Ectodermal cell (in vitro differentiated cells): ENCODE data around the gene KAZN.

Experiments
- H3K27ac ChIP-seq: 2 replicates; pipeline ENCODE4 v1.7.0; 2013; ENCODE audit warnings: mild to moderate bottlenecking, low read depth, low read length; ENCODE audit not compliant: insufficient read depth, poor library complexity, severe bottlenecking
- H3K27me3 ChIP-seq: 2 replicates; pipeline ENCODE4 v1.7.0; 2013; ENCODE audit warnings: mild to moderate bottlenecking, low read length; ENCODE audit not compliant: insufficient read depth, control insufficient read depth, poor library complexity, severe bottlenecking
- H3K36me3 ChIP-seq: one replicate; pipeline ENCODE4 v1.7.0; 2013; ENCODE audit warnings: low read length; ENCODE audit not compliant: control insufficient read depth, insufficient read depth
- H3K4me1 ChIP-seq: one replicate; pipeline ENCODE4 v1.7.0; 2013; ENCODE audit warnings: low read length; ENCODE audit not compliant: control insufficient read depth, insufficient read depth
- H3K4me3 ChIP-seq: 2 replicates; pipeline ENCODE4 v1.7.0; 2013; ENCODE audit warnings: low read depth, low read length, control low read depth; ENCODE audit not compliant: insufficient read depth
- H3K9me3 ChIP-seq: 2 replicates; pipeline ENCODE4 v1.7.0; 2013; ENCODE audit warnings: mild to moderate bottlenecking, low read length, moderate library complexity; ENCODE audit not compliant: control insufficient read depth
- WGBS, 2 experiments: methylation state at CpG; one replicate each; pipeline ENCODE4 v1.1.7; 2013; ENCODE audit warnings: missing lambda C conversion rate in 2 of 2; 5-methylcytosine and 5-hydroxymethylcytosine counted together

The KAZN gene

GRCh38 chr1:14733048-14733778, 134.7 kb downstream of the KAZN start:
- Histone ChIP-seq H3K9me3 (no peaks in the 10 kb centered on the region), H3K27me3 (peaks cover 11% of the 10 kb centered on the region), H3K36me3 (no peaks in the 10 kb centered on the region), H3K27ac (no peak overlapping the region), H3K4me1 (peaks cover 18% of the 10 kb centered on the region), H3K4me3 (no peak overlapping the region)
- WGBS, 2 experiments, result 8% methylated on average over 21 of the region's 21 CpGs

GRCh38 chr1:14733779-14734140, 135.3 kb downstream of the KAZN start:
- Histone ChIP-seq H3K27ac (no peak overlapping the region), H3K9me3 (no peaks in the 10 kb centered on the region), H3K4me1 (peaks cover 18% of the 10 kb centered on the region), H3K4me3 (no peak overlapping the region), H3K36me3 (no peaks in the 10 kb centered on the region), H3K27me3 (peaks cover 11% of the 10 kb centered on the region)
- WGBS, 2 experiments, result 43 to 44% methylated on average over 10 of the region's 10 CpGs

GRCh38 chr1:14735841-14736240, 137.4 kb downstream of the KAZN start:
- no peaks in the 10 kb centered on the region for H3K9me3 ChIP-seq
- 88 to 93% methylated on average over 4 of the region's 4 CpGs for WGBS, 2 experiments
- H3K4me1 ChIP-seq, result peaks cover 35% of the 10 kb centered on the region
- H3K36me3 ChIP-seq, result no peaks in the 10 kb centered on the region
- H3K27me3 ChIP-seq, result peaks cover 11% of the 10 kb centered on the region
- no peak overlapping the region for H3K4me3 ChIP-seq
- no peak overlapping the region for H3K27ac ChIP-seq

- no peaks in the 10 kb centered on the region for H3K9me3 ChIP-seq
- peaks cover 11% of the 10 kb centered on the region for H3K27me3 ChIP-seq
- no peaks in the 10 kb centered on the region for H3K36me3 ChIP-seq
- peaks cover 42% of the 10 kb centered on the region for H3K4me1 ChIP-seq
- WGBS, 2 experiments, result 94 to 97% methylated on average over 6 of the region's 6 CpGs
- H3K4me3 ChIP-seq, result no peak overlapping the region
- H3K27ac ChIP-seq, result no peak overlapping the region
These were observed 139.1 kb downstream of the KAZN start for GRCh38 chr1:14737561-14738094.

DNA sequence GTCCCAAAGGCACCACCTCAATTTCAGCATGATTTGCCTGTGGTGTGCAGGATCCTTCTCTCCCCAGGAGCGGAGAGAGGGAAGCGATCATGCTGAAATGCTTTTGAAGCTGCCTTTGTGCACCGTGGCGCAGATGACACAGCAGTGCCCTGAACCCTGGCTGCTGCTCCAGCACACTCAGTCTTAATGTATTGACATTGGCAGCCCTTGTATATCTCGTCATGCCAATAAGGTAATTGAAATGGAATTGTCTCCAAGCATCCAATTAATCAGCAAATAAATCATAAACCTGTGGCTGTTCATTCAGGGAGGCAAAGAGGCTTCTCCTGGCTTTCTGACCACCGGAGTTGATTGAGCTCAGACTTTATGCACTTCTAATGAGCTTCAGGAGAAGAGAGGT, 139.8 kb downstream of the KAZN start:
- no peak overlapping the region for H3K27ac ChIP-seq
- H3K4me3 ChIP-seq, result no peak overlapping the region
- 94 to 96% methylated on average over 6 of the region's 6 CpGs for WGBS, 2 experiments
- peaks cover 9% of the 10 kb centered on the region for H3K27me3 ChIP-seq
- H3K4me1 ChIP-seq, result peaks cover 36% of the 10 kb centered on the region
- H3K36me3 ChIP-seq, result no peaks in the 10 kb centered on the region
- no peaks in the 10 kb centered on the region for H3K9me3 ChIP-seq

GRCh38 chr1:14738647-14739046, 140.2 kb downstream of the KAZN start:
- Histone ChIP-seq H3K4me1 (peaks cover 32% of the 10 kb centered on the region), H3K4me3 (no peak overlapping the region), H3K27ac (no peak overlapping the region), H3K27me3 (peaks cover 4% of the 10 kb centered on the region), H3K36me3 (no peaks in the 10 kb centered on the region), H3K9me3 (no peaks in the 10 kb centered on the region)
- 79 to 86% methylated on average over 8 of the region's 8 CpGs for WGBS, 2 experiments

- H3K4me3 ChIP-seq, result no peak overlapping the region
- no peak overlapping the region for H3K27ac ChIP-seq
- no peaks in the 10 kb centered on the region for H3K36me3 ChIP-seq
- no peaks in the 10 kb centered on the region for H3K27me3 ChIP-seq
- H3K4me1 ChIP-seq, result peaks cover 28% of the 10 kb centered on the region
- WGBS, 2 experiments, result 83% methylated on average over 13 to 16 of the region's 16 CpGs
- H3K9me3 ChIP-seq, result no peaks in the 10 kb centered on the region
These were observed 140.8 kb downstream of the KAZN start for GRCh38 chr1:14739082-14739832.

GRCh38 chr1:14740016-14740415, 141.5 kb downstream of the KAZN start:
- Histone ChIP-seq H3K27me3 (no peaks in the 10 kb centered on the region), H3K36me3 (no peaks in the 10 kb centered on the region), H3K9me3 (no peaks in the 10 kb centered on the region), H3K27ac (no peak overlapping the region), H3K4me1 (peaks cover 28% of the 10 kb centered on the region), H3K4me3 (no peak overlapping the region)
- 38 to 46% methylated on average over 8 of the region's 8 CpGs for WGBS, 2 experiments

DNA sequence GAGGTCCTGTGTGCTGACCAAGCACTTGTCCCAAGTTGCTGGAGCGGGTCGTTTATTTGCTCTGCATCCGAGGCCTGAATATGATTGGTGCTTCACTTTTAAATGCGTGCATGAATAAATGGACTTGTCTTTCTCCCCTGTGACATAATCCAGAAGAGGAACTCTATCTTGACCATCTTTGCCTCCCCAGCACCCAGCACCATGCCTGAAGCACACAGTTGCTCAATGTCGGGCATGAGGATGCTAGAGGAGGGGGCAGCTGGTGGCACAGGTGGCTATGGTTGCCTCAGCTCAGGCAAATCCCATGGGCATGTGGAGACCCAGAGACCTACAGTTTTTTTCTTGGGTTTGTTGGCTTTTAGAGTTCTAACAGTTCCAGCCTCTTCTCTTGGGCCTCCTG, 142.6 kb downstream of the KAZN start:
- Histone ChIP-seq H3K36me3 (no peaks in the 10 kb centered on the region), H3K9me3 (no peaks in the 10 kb centered on the region), H3K4me1 (peaks cover 28% of the 10 kb centered on the region), H3K4me3 (no peak overlapping the region), H3K27me3 (no peaks in the 10 kb centered on the region), H3K27ac (no peak overlapping the region)
- WGBS, 2 experiments, result 86 to 91% methylated on average over 5 of the region's 5 CpGs

DNA sequence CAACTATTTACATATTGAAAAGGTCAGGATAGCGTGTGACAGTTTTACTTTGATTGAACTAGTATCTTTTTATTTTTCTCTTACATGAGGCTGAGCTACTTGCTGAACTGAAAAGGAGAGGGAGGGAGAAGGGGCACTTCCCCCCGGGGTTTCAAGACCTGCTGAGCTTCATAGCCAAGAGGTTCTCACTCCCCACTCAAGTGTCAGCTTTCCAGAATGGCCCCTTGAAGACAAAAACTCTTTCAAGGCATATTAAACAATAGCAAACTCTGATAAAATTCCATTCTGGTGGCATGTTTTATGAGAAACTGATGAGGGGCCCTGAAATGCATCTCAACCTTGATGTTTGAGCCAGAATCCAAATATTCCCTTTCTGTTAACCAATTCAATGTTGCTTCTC, 143.0 kb downstream of the KAZN start:
- Histone ChIP-seq H3K27ac (no peak overlapping the region), H3K4me1 (peaks cover 28% of the 10 kb centered on the region), H3K9me3 (no peaks in the 10 kb centered on the region), H3K27me3 (no peaks in the 10 kb centered on the region), H3K36me3 (no peaks in the 10 kb centered on the region), H3K4me3 (no peak overlapping the region)
- 50 to 69% methylated on average over 1 to 2 of the region's 2 CpGs for WGBS, 2 experiments
